ENCODE measurements around the gene QRICH1.
A peak's percentile ranks its signal among the peaks of the same experiment; 100 is the strongest.

QRICH1 gene

DNA sequence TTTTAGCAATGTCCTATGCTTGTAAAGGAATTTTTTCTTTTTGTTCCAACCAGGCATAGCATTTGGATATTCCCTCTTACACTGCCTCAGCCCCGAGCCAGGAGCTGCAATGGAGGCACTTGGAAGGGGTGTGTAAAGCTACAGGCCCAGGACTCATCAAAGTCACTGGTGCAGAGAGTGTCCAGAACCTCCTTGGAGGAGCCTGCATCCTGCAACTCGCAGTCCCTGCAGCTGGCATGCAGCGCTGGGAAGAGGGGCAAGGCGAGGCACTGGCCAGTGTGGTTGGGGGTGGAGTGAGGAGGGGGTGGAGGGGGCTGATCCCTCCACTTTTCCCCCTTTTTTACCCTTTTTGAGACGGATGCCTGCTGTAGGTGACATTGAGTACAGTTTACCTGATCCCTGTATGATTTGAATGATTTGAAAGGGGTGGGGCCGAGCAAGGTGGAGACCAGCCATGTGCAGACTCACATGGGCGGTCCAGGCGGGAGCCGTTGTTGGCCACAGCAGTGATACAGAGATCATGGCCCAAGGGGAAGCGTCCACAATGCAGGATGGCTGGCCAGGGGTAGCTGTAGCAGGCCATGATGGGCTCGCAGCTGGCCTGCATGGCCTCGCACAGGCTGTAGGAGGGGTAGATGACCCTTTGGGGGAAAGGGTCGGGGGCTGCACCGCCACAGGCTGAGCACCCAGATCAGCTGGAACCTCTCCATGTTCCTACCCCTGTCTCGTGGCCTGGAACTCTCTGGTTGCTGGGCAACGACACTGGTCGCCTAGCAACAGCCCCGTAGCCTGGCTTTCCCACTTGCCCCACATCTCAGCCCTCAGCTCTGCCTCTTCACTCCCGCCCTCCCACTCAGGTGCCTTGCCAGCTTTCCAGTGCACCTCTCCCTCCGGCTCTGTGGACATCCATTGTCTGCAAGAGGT is 95.9 kb downstream of the QRICH1 start:
- DNase-seq: peak in 1 of 2 experiments; percentile 41

DNA sequence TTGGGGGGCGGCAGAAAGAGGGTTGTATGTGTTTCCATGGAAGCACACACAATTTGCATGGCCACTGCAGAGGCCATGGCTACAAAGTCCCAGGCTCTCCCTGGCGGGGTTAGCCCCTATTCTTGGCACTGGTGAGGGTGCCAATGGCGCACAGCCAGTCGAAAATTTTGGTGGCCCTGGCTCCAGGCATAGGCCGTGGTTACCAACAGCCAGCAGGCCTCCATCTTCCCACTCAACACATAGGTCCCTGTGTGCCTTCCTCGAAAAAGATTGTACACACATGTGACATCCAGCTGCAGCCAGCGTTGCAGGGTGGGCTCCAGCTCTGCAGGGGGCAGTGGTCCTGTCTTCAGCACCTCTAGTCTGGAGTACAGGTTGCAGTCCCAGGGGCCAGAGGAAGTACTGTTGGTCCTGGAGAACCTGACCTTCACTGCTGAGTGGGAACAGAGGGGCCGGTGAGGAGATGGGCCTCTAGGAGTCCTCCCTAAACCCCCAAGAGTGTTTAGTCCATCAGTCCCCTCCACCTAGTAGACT is 96.7 kb downstream of the QRICH1 start:
- no peak for DNase-seq

- DNase-seq: no peak
These were observed 97.2 kb downstream of the QRICH1 start for GRCh38 chr3:48996640-48997039.

- no peak for DNase-seq
These were observed 100.0 kb downstream of the QRICH1 start for GRCh38 chr3:48993834-48994233.

DNA sequence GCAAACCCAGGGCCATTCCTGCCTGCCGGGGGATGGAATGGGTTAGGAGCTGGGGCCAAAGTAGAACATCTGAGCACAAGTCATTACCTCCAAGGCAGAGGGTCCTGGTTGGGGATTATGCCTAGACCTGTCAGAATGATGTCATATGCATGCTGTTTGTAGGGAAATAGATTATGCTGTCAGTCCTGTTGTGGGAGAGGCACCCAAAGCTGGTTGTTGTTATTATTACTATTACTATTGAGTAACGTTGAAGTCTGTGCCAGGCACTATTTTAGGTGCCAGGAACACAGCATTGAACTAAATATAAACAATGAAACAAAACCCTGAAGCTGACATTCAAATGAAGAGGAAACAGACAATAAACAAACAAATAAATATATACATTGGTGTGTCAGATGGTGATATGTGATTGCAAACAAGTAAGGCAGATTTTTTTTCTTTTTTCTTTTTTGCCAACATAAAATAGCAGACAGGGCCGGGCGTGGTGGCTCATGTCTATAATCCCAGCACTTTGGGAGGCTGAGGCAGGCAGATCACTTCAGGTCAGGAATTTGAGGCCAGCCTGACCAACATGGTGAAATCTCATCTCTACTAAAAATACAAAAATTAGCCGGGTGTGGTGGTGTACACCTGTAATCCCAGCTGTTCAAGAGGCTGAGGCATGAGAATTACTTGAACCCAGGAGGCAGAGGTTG is 101.9 kb downstream of the QRICH1 start:
- DNase-seq: no peak

DNA sequence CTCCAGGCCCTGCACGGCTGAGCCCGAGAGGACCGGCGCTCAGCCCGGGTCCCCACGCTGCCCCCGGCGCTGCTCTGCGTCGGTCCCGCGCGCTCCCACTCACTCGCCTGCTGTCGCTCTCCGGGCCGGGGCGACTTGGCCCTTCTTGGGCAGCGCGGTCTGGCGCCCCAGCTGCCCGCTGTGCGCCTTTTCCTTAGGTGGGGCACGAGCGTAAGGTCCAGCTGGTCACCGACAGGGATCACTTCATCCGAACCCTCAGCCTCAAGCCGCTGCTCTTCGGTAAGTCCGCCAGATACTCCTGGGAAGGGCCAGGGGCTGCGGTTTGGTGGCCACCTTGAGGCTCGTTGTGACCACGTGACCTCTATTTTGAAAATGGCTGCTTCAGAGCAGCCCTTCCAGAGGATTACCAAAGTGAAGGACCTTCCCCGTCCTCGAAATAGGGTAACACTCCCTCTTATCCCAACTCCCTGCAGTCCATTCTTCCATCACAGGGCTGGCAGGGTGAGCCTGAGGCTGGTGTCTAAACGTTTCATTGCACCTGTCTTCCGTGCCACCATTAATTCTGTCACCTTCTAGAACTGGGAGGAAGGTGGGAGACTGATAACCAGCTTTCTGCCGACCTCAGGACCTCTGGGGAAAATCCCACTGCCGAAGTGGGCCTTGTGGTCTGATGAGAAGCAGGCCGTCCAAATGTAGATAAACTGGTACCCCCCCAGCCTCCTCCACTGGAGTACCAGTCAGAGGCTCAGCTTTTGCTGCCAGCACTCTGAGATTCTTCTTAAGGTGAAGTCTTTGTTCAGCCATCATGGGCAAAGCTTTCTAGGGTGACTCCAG is 103.0 kb downstream of the QRICH1 start:
- DNase-seq: peak in 1 of 2 experiments; percentile 23

DNA sequence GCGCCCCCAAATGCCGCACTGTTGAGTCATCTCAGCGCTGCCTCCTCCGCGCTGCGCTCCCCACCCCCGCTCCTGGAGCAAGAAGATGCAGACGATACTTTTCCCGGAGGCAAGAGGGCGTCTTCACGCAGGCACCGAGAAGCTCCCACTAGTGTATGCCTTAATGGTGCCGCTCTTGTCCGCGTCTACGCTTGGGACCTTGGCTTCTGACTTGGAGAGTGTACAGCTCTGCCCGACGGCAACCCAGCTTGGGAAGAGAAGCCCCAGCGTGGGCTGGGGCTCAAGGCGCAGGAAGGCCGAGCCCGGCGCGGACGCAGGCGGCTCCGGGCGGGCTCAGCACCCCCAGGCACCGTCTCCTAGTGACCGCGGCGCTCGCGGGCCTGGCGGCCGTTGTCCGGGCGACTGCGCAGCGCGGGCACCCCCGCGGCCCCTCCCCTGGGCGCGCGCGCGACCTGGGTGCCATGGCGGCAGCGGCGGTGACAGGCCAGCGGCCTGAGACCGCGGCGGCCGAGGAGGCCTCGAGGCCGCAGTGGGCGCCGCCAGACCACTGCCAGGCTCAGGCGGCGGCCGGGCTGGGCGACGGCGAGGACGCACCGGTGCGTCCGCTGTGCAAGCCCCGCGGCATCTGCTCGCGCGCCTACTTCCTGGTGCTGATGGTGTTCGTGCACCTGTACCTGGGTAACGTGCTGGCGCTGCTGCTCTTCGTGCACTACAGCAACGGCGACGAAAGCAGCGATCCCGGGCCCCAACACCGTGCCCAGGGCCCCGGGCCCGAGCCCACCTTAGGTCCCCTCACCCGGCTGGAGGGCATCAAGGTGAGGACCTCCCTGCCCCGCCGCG is 103.9 kb downstream of the QRICH1 start, which contains the start of gene P4HTM:
P4HTM (plus strand) TSS at position 446 of the 840 bp plus-strand sequence; CDS start at position 462, 16 bp downstream.
- peak; percentile 57 to 64 for DNase-seq

- DNase-seq: no peak
These were observed 104.6 kb downstream of the QRICH1 start for GRCh38 chr3:48989126-48989795.

- no peak for DNase-seq
These were observed 108.0 kb downstream of the QRICH1 start for GRCh38 chr3:48985831-48986376.

DNA sequence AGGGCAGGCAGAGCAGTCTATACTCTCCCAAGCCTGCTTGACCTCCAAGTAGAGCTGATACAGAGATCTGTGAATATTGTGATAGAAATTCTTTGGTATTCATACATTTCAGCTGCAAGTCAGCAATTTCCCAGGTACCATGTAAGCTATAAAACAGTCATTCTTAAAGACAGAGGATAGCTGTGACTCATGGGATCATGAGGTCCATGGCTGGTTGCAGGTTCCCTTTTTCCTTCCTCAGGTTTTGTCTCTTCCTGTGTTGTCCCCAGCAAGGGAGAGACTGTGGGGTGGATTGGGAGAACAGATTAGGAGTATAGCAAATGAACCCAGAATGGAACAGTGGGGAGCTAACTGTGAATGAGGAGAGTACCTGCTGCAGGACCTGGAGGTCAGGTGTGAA is 109.2 kb downstream of the QRICH1 start:
- no peak for DNase-seq

- no peak for DNase-seq
These were observed 110.8 kb downstream of the QRICH1 start for GRCh38 chr3:48983096-48983495.

GRCh38 chr3:48982686-48983085 is 111.2 kb downstream of the QRICH1 start:
- no peak for DNase-seq

GRCh38 chr3:48982016-48982415 is 111.9 kb downstream of the QRICH1 start:
- no peak for DNase-seq

- no peak for DNase-seq
These were observed 113.6 kb downstream of the QRICH1 start for GRCh38 chr3:48980295-48980694.
